SKM-1 treated with dmso at 0.1 percent for 144 hours (cell line): ENCODE data around the gene OSGEP.
"Not testable (repeated sequence)": the region's sequence is repeated elsewhere in the genome, so short reads cannot be mapped to it uniquely, and the experiment has no call there.

Source experiments
- DNase-seq: peaks from one replicate; lab custom pipeline; 2025; ENCODE audit not compliant: unreplicated experiment; lab: John Stamatoyannopoulos, UW

Gene OSGEP

GRCh38 chr14:20469890-20470602, 15.4 kb upstream of the OSGEP start:
- peak; percentile 56 for DNase-seq

DNA sequence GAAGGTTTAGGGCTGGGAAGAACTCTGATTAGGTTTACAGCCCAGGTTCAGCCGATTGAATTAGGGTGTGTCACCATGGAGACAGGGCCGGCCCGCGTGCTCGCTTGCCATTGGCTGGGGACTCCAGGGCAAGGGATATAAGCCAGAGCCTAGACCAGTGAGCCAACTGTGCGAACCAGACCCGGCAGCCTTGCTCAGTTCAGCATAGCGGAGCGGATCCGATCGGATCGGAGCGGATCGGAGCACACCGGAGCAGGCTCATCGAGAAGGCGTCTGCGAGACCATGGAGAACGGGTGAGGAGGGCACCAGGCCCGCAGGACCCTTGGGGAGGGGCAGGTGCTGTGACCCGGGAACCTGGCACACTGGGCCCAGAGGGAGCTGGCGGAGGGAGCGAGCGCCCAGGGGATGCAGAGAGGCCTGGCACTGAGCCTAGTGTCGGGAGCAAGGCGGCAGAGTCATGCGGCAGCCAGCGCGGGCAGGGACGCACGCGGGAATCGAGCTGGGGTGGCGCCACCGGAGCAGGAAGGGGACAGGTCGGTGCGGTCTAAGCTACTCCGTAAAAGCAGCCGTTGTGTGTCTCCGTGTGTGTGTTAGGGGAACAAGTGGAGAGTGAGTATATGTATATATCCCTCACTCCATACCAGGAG, 14.8 kb upstream of the OSGEP start, which contains the start of gene PNP:
Gene PNP, plus strand, starts transcription at position 165 of the 648 bp plus-strand sequence. Its CDS starts 119 bp downstream, at position 284.
- DNase-seq: peak; percentile 71

DNA sequence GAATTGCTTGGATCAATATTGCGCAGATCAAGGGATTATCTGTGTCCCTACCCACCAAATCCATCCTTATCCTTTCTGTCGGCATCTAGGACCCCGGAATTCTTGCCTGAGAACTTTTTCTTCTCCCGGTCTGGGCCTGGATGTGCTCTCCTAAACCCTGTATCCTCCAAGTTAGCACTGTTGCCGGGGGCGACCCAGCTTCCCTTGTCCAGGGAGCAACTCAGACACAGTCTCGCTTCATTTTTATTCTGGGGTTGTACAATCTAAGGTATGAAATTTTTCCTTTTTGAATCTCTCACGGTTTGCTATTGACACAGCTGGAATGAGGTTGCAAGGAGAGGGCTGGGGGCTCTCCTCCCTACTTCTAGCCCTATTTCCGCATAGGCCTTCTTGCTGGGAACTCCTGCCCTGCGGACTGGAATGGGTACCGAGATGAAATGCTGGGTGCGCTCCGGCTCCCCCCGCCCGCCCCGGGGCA, 14.2 kb upstream of the OSGEP start:
- no peak for DNase-seq

DNA sequence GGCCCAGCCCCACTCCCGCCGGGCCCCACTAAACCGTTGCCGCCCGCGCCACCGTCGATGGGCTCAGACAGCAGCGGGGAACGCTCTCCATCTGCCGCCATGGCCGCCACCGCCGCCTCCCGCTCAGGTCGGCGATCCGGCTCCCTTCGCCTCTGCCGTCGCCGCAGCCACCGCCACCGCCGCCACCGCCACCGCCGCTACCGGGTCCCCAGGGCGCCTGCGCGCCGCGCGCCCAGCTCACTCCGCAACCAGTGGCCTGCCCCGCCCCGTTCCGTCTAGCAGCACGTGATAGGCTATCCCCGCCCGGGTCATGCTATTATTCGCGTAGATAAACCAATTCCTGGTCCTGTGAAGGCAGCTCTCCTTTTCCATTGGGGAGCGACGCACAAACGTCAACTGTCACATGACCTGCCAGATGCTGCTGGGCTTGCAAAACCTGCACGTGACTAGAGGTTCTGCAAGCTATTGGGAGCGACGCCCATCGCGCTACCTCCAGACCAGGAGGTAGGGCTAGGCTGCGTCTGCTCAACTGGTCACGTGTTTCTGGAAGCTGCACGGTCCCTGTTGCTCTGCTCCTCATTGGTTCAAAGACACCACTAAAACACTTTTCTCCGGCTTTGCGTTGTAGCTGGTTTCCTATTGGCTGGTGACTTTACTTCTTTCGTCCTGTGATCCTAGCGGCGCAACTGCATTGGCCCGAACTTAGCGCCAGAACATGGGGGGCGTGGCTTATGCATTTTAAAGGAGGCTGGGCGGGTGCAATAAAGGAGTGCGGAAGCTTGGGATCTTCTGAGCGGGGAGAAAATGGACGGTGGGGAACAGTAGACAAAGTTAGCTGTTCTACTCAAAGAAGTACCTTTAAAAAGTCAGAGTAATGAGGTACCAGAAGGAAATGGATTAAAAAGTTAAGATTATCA, 6.9 kb upstream of the OSGEP start, which contains the start of gene PIP4P1:
Gene PIP4P1, minus strand, starts transcription at position 210 of the 917 bp plus-strand sequence. Its CDS starts 109 bp downstream, at position 101.
- peak; percentile 94 for DNase-seq

DNA sequence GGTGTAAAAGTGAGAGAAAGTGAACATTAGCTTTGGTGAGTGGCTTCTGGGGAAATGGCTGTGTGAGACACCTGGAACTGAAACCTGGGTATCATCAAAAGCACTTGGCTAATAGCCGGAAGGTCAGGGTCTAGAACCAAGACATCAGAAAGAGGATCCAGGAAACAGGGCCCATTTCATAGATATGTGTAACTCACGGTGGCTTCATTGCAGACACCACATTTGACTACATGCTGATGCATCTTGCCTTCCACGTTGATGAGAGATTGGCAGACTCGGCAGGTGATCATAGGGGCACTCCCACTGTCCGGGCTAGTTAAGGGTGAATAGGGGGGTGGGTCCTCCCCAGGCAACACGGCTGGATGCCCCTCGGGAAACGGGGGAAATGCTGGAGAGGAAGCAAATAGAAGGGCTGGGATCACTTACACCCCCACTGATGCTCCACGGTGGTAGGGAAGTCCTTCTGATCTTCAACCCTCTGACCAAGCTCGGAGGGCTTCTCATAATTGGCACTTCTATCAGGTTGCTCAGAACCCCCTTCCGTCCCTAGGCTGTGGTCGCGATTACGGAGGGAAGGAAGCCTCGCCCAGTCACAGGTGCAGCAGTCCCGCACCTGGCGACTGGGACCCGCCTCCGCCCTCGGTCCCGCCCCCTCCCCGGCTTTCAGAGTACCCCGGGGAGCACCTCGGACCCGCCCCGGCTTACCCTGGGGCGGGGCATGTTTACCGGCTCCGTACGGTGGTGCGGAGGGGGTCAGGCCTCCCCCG, 6.0 kb upstream of the OSGEP start:
- no peak for DNase-seq

GRCh38 chr14:20458031-20458789, 3.6 kb upstream of the OSGEP start:
- no peak for DNase-seq

GRCh38 chr14:20456971-20457370, 2.4 kb upstream of the OSGEP start:
- DNase-seq: no peak

DNA sequence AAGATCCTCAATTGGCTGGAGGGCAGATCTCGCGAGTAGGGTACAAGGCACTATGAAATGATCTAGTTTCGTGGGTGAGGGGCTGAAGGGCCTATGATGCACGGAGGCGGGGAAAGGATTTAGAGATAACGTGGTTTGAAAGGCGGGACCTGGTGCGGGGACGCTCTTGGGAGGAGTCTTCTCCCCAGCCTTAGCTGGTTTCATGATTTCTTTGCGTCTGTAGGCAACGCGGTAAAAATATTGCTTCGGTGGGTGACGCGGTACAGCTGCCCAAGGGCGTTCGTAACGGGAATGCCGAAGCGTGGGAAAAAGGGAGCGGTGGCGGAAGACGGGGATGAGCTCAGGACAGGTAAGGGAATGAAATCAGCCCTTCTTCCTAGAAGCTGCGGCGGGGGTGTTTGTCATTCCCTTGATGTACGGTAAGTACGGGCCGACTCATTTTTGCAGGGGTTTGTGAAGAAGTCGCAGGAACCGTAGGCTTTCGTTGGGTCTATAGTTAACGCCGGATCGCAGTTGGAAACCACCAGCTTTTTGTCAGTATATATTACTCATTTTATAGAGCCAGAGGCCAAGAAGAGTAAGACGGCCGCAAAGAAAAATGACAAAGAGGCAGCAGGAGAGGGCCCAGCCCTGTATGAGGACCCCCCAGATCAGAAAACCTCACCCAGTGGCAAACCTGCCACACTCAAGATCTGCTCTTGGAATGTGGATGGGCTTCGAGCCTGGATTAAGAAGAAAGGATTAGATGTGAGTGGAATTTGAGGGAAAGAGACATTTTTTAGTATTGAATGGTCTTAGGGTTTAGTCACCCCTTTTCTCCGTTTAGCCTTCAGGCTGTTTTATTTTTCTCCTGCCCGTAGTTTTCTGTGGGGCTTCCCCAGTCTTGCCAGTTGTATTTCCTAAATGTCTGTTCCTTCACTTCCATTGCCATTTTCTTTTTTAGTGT, 1.0 kb upstream of the OSGEP start:
- no peak for DNase-seq

DNA sequence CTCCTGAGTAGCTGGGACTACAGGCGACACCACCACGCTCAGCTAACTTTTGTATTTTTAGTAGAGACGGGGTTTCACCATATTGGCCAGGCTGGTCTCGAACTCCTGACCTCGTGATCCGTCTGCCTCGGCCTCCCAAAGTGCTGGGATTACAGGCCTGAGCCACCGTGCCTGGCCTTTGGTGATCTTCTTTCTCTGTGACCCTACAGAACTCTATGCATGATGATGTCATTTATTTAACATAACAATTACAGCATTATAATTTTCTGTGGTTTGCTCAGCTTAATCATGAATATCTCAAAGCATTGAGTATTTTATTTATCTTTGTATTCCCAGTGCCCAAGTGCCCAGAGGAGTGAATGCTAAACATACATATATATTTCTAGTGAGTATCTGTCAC, 1.8 kb downstream of the OSGEP start:
- not testable (repeated sequence) for DNase-seq

DNA sequence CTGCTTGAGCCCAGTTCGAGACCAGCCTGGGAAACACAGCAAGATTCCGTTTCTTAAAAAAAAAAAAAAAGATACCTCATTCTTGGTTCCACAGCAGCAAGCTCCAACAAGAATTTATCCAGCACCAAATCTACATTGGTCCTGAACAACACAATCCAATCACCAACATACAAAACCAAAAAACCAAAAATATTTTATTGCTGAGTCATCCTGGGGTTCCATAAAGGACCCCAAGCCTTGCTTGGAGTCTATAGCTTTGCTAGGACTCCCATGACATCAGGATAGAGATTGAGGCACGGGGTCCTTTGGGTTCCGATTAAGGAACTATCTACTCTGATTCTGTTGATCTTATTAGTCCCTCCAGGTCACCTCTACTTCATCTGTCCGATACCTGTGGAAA, 7.7 kb downstream of the OSGEP start:
- DNase-seq: no peak

GRCh38 chr14:20443650-20444049, 11.0 kb downstream of the OSGEP start:
- DNase-seq: not testable (repeated sequence)

DNA sequence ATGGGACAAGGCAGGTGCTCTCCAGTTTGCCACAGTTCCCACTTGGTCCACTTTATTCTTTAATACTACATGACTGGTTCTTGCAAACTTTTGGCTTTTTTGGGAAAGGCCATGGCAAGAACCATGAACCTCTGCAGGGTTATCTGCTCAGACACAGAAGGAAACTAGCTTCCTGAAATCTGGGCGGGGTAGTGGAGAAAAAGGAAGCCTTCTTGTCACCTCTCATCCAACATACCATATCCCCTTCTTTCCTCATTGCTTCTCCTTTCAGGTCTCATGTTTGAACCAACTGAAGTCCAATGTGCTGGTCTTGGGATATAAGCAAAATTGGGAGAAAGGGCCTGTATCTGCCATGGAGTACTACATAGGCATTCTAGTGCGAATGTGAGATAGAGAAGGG, 13.2 kb downstream of the OSGEP start:
- no peak for DNase-seq

- DNase-seq: no peak
Measured at GRCh38 chr14:20440882-20441281, 13.7 kb downstream of the OSGEP start.

- no peak for DNase-seq
Measured at GRCh38 chr14:20440465-20440864, 14.1 kb downstream of the OSGEP start.

DNA sequence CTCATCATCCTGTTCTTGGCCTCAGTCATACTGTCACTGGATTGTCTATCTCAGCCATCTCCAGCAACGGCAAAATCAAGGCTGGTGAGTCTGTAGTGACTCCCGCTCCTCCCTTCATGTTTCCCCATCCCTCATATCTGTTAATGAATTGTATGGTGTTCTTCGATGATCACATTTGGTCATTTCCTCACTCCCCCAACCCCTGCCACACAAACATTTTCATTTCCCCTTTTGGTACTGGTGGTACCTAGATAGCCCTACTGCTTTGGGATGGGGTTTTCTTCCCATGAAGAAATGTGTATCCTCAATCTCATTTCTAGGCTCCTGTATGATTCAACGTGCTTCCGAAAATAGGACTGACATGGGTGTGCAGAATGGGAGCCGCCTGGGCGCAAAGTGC, 15.9 kb downstream of the OSGEP start:
- DNase-seq: no peak

DNA sequence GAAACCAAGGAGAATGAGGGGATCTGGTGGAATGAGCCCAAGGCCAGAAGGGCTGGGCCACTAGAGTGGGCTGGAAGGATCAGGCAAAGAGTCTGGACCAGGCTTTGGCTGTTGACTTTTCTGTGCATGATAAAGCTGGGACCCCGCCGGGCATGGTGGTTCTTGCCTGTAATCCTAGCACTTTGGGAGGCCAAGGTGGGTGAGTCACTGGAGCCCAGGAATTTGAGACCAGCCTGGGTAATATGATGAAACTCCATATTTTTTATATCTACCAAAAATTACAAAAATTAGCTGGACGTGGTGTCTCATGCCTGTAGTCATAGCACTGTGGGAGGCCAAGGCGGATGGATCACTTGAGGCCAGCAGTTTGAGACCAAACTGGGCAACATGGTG, 18.3 kb downstream of the OSGEP start:
- DNase-seq: no peak

DNA sequence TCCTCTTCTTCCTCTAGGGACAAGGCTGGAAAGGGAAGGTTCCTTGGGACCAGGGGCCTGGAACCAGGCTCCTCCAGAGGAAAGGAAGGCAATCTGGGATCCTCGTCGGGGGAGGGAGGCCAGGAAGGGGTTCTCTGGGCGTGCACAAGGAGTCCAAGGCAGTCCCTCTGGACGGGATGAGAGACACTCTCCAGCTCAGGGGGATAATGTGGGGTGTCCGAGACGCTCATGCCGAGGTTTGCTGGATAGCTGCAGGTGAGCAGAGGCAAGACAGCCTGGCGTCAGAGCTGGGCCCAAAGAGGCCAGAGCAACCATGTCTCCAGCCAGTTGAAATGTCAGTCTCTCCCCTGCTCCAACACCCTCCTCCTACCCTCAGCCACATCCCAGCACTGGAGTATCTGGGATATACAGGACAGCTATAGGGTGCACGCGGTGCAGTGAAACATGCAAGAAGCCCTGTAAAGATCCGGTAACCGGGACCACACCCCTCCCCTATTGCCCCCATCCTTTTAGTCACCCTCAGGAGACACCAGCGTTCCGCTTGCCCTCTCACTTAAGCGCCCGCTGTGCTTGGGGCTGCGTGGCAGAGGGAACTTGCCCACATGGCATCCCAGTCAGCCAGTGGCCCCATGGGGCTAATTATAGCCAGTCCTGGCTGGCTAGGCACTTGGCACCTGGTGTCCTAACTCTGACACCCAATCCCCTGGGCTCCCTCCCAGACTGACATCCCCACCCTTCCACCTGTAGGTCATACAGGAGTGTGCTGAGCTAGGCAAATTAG, 18.8 kb downstream of the OSGEP start, which contains the start of gene KLHL33:
Gene KLHL33, minus strand, starts transcription at position 585 of the 781 bp plus-strand sequence. Its CDS starts 355 bp downstream, at position 230.
- no peak for DNase-seq
